Measurements from ENCODE around the gene OR5A2.

DNA sequence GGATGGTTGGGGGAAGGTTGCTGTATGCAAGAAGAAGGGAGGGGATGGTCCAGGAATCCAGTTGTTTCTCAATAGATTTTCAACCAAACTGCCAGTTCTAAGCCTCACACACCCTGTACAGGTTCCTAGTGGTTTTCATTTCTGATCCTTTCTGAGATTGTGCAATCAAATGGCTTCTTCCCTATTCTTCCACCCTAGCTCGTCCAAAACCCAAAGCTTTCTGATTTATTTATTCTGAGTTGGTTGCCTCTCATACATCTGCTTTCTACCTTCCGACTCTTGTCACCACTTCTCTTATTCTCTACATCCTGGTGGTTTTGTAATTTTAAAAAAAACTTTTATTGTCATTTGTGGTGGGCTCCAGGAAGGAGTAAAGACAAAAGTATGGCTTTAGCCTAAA, 12.6 kb downstream of the OR5A2 start:
- TF ChIP-seq, protein P1, sequence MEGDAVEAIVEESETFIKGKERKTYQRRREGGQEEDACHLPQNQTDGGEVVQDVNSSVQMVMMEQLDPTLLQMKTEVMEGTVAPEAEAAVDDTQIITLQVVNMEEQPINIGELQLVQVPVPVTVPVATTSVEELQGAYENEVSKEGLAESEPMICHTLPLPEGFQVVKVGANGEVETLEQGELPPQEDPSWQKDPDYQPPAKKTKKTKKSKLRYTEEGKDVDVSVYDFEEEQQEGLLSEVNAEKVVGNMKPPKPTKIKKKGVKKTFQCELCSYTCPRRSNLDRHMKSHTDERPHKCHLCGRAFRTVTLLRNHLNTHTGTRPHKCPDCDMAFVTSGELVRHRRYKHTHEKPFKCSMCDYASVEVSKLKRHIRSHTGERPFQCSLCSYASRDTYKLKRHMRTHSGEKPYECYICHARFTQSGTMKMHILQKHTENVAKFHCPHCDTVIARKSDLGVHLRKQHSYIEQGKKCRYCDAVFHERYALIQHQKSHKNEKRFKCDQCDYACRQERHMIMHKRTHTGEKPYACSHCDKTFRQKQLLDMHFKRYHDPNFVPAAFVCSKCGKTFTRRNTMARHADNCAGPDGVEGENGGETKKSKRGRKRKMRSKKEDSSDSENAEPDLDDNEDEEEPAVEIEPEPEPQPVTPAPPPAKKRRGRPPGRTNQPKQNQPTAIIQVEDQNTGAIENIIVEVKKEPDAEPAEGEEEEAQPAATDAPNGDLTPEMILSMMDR (conservative IDR thresholded peaks at IDR 0.05; ENCODE audit: low read length) = no peak
- TF ChIP-seq EZH2phosphoT487 (IDR thresholded peaks at IDR 0.05; ENCODE audit: borderline replicate concordance, low read depth, low read length) = no peak

All from OCI-LY7 (cell line).